Peyer's patch (tissue), 4 donors: ENCODE measurements around the gene BRD3OS. TPM values are rescaled to one million over a fixed set of nuclear protein-coding genes. Genes with fewer than 3 reads are reported as not detected.
A peak's percentile ranks its signal among the peaks of the same experiment; 100 is the strongest.

Experiments used
- DNase-seq, 3 donors: peaks; one replicate each; pipeline ENCODE4 v3.0.0-alpha.2; 2017 to 2019
- H3K27ac ChIP-seq, 4 donors: fragments of 200-600 bp; sonication (generic); one replicate each; pipeline ENCODE4 v1.5.1; 2016 to 2019
- H3K27me3 ChIP-seq, 2 donors: fragments of 200-600 bp; sonication (generic); one replicate each; pipeline ENCODE4 v1.5.1; 2019
- H3K36me3 ChIP-seq, 3 donors: fragments of 200-600 bp; sonication (generic); one replicate each; pipeline ENCODE4 v1.5.1; 2016 to 2019
- H3K4me1 ChIP-seq, 4 donors: fragments of 200-600 bp; sonication (generic); one replicate each; pipeline ENCODE4 v1.5.1; 2016 to 2019
- H3K4me3 ChIP-seq, 4 donors: fragments of 200-600 bp; sonication (generic); 1 replicate in 3 of 4; 2 replicates in 1 of 4; pipeline ENCODE4 v1.5.1; 2016 to 2019; ENCODE audit warnings: mild to moderate bottlenecking in 1 of 4
- H3K9me3 ChIP-seq, 4 donors: fragments of 200-600 bp; sonication (generic); one replicate each; pipeline ENCODE4 v1.5.1; 2016 to 2019; ENCODE audit warnings: mild to moderate bottlenecking in 1 of 4
- POLR2A ChIP-seq, 2 donors: fragments of 450-650 bp; IDR thresholded peaks; one replicate each; pipeline ENCODE4 v1.5.1; 2017; ENCODE audit warnings: antibody characterized with exemption in 2 of 2, mild to moderate bottlenecking in 2 of 2, moderate library complexity in 2 of 2
- total RNA-seq, 4 donors: library from RNA; depleted of rRNA; stranded (reverse); fragments of >200 nt; gene quantifications; one replicate each; pipeline ENCODE4 v1.1.0, GENCODE V29; 2016
- TF ChIP-seq, protein P1 (sequence below), 6 experiments: fragments of 450-650 bp in 4 of 6; fragments of 200-600 bp in 2 of 6; sonication (generic) in 1 of 6; IDR thresholded peaks; one replicate each; pipeline ENCODE4 v1.5.1; 2017 to 2019; ENCODE audit warnings: antibody characterized with exemption in 6 of 6, mild to moderate bottlenecking in 3 of 6, moderate library complexity in 1 of 6

BRD3OS gene
- total RNA-seq, 4 donors from 2014 or later, result 1.4 to 11.6 (median 2.3) TPM

- H3K4me3 ChIP-seq, result no peak overlapping the region
- H3K9me3 ChIP-seq, result no peaks in the 10 kb centered on the region
- H3K27ac ChIP-seq, result peak overlapping the region in 1 of 4 donors; percentile 95
- no peaks in the 10 kb centered on the region for H3K36me3 ChIP-seq
- peak; percentile 82 to 91 (median 91) for DNase-seq
- H3K27me3 ChIP-seq, result no peaks in the 10 kb centered on the region
- H3K4me1 ChIP-seq, result peaks cover 0 to 32% (median 18%) of the 10 kb centered on the region in 4 donors
- TF ChIP-seq POLR2A (IDR thresholded peaks at IDR 0.05), result no peak
- TF ChIP-seq, protein P1, sequence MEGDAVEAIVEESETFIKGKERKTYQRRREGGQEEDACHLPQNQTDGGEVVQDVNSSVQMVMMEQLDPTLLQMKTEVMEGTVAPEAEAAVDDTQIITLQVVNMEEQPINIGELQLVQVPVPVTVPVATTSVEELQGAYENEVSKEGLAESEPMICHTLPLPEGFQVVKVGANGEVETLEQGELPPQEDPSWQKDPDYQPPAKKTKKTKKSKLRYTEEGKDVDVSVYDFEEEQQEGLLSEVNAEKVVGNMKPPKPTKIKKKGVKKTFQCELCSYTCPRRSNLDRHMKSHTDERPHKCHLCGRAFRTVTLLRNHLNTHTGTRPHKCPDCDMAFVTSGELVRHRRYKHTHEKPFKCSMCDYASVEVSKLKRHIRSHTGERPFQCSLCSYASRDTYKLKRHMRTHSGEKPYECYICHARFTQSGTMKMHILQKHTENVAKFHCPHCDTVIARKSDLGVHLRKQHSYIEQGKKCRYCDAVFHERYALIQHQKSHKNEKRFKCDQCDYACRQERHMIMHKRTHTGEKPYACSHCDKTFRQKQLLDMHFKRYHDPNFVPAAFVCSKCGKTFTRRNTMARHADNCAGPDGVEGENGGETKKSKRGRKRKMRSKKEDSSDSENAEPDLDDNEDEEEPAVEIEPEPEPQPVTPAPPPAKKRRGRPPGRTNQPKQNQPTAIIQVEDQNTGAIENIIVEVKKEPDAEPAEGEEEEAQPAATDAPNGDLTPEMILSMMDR (IDR thresholded peaks at IDR 0.05), result peak; percentile 95 to 99 (median 98)
Measured at GRCh38 chr9:133994353-133995011, 30.8 kb upstream of the BRD3OS start.

DNA sequence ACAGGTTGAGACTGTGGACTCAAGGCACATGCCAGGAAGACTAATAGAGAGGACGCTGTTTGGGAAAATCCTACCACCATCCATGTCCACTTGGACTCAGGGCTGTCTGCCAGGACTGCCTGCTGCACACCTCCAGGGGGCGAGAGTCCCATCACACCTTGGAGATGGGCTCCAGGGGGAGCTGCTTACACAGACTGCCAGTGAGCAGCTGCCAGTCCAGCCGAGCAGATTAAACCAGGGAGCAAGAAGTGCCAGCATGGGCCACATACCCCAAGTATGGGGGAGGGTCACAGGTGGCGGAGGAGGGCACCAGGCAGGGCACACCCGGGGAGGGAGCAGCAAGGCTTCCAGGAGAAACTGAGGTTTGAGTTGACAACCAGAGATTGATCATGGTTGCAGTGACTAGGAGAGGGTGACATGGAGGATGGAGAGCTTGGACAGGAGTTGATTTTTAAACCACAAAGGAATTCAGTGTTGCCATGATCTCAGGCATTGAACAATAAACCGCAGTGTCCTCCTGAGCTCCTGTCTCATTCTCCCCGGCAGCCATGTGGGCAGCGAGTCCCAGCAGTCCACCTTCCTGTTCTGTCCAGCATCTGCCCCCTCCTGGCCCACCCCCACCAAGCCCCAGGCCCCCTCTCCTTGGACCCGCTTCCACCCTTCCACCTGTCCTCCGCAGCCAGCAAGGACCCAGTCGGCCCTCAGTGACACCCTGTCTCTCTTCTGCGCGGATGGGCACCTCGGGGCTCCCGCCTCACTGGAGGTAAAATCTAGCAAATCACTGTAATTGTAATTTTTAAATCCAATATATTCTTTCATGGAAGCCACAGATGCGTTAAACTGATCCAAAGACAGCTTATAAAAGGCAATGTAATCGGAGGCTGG is 30.0 kb upstream of the BRD3OS start:
- H3K4me1 ChIP-seq, result peaks cover 0 to 26% (median 15%) of the 10 kb centered on the region in 4 donors
- no peak overlapping the region for H3K27ac ChIP-seq
- no peaks in the 10 kb centered on the region for H3K36me3 ChIP-seq
- H3K4me3 ChIP-seq, result no peak overlapping the region
- TF ChIP-seq POLR2A (IDR thresholded peaks at IDR 0.05), result no peak
- TF ChIP-seq, protein P1 (IDR thresholded peaks at IDR 0.05), result peak in 1 of 6 experiments; percentile 10
- no peaks in the 10 kb centered on the region for H3K27me3 ChIP-seq
- DNase-seq, result peak in 1 of 3 donors; percentile 46
- no peaks in the 10 kb centered on the region for H3K9me3 ChIP-seq

GRCh38 chr9:133996531-133997520 is 28.5 kb upstream of the BRD3OS start:
- Histone ChIP-seq H3K27ac (no peak overlapping the region), H3K4me3 (no peak overlapping the region), H3K36me3 (no peaks in the 10 kb centered on the region), H3K4me1 (peaks cover 0 to 13% (median 12%) of the 10 kb centered on the region in 4 donors), H3K9me3 (no peaks in the 10 kb centered on the region), H3K27me3 (no peaks in the 10 kb centered on the region)
- DNase-seq, result no peak
- TF ChIP-seq POLR2A (IDR thresholded peaks at IDR 0.05), result no peak
- TF ChIP-seq, protein P1 (IDR thresholded peaks at IDR 0.05), result no peak

DNA sequence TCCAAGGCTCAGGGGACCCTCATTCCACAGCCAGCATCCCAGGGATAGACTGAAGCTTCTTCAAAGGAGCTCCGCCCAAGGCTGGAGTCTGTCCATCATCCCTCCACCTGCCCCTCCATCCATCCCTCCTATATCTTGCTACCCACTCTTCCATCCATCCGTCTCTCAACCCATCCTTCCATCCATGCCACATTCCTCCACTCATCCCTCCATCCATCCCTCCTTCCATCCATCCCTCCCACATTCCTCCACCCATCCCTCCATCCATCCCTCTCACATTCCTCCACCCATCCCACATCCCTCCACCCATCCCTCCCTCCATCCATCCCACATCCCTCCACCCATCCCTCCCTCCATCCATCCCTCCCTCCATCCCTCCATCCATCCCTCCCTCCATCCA is 27.7 kb upstream of the BRD3OS start:
- peaks cover 0 to 13% (median 12%) of the 10 kb centered on the region in 4 donors for H3K4me1 ChIP-seq

More for the DNA sequence above, 27.7 kb upstream of the BRD3OS start:
- no peaks in the 10 kb centered on the region for H3K36me3 ChIP-seq
- H3K27me3 ChIP-seq, result no peaks in the 10 kb centered on the region
- TF ChIP-seq, protein P1 (IDR thresholded peaks at IDR 0.05), result no peak
- TF ChIP-seq POLR2A (IDR thresholded peaks at IDR 0.05), result no peak
- H3K9me3 ChIP-seq, result no peaks in the 10 kb centered on the region
- H3K27ac ChIP-seq, result no peak overlapping the region
- H3K4me3 ChIP-seq, result no peak overlapping the region
- no peak for DNase-seq
